Panc1 (cell line): ENCODE results near the gene HOXB13.

Experiments used
- SIN3A ChIP-seq: IDR thresholded peaks from 2 replicates; pipeline ENCODE4 v1.6.1; 2012; ENCODE audit warnings: low read depth, mild to moderate bottlenecking, low read length, moderate library complexity, borderline replicate concordance; ENCODE audit not compliant: insufficient read depth
- TCF7L2 ChIP-seq: IDR thresholded peaks from 2 replicates; pipeline ENCODE4 v1.6.1; 2011; ENCODE audit warnings: mild to moderate bottlenecking, low read depth, low read length, inconsistent platforms
- TF ChIP-seq, protein P1 (sequence below), 2 experiments: IDR thresholded peaks; 2 replicates each; pipeline ENCODE4 v1.6.1; 2011 to 2012; ENCODE audit warnings: low read depth in 2 of 2, control low read depth in 1 of 2, low read length in 1 of 2, mild to moderate bottlenecking in 1 of 2, moderate library complexity in 1 of 2; ENCODE audit not compliant: insufficient read depth in 1 of 2
- TF ChIP-seq, protein P2 (sequence below): fragments of 450-650 bp; IDR thresholded peaks from 2 replicates; pipeline ENCODE4 v1.5.1; 2017; ENCODE audit warnings: mild to moderate bottlenecking

DNA sequence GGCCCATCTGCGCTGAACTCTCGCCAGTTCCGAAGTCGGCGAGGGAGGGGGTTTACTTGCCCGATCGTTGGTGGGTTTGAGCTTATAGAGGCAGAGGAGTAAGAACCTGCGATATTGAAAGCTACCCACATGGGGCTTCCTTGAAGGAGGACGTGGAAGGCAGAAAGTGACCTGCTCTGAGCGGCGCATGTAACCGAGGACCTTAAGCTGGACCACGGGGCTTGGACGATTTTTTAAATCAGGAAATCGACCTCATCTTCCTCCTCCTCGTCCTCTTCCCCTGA is 3.6 kb downstream of the HOXB13 start:
- TF ChIP-seq, protein P1, sequence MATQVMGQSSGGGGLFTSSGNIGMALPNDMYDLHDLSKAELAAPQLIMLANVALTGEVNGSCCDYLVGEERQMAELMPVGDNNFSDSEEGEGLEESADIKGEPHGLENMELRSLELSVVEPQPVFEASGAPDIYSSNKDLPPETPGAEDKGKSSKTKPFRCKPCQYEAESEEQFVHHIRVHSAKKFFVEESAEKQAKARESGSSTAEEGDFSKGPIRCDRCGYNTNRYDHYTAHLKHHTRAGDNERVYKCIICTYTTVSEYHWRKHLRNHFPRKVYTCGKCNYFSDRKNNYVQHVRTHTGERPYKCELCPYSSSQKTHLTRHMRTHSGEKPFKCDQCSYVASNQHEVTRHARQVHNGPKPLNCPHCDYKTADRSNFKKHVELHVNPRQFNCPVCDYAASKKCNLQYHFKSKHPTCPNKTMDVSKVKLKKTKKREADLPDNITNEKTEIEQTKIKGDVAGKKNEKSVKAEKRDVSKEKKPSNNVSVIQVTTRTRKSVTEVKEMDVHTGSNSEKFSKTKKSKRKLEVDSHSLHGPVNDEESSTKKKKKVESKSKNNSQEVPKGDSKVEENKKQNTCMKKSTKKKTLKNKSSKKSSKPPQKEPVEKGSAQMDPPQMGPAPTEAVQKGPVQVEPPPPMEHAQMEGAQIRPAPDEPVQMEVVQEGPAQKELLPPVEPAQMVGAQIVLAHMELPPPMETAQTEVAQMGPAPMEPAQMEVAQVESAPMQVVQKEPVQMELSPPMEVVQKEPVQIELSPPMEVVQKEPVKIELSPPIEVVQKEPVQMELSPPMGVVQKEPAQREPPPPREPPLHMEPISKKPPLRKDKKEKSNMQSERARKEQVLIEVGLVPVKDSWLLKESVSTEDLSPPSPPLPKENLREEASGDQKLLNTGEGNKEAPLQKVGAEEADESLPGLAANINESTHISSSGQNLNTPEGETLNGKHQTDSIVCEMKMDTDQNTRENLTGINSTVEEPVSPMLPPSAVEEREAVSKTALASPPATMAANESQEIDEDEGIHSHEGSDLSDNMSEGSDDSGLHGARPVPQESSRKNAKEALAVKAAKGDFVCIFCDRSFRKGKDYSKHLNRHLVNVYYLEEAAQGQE (IDR thresholded peaks at IDR 0.05; ENCODE audit: insufficient read depth in 1 of 2, low read depth in 2 of 2, low read length in 1 of 2): no peak
- TF ChIP-seq, protein P2, sequence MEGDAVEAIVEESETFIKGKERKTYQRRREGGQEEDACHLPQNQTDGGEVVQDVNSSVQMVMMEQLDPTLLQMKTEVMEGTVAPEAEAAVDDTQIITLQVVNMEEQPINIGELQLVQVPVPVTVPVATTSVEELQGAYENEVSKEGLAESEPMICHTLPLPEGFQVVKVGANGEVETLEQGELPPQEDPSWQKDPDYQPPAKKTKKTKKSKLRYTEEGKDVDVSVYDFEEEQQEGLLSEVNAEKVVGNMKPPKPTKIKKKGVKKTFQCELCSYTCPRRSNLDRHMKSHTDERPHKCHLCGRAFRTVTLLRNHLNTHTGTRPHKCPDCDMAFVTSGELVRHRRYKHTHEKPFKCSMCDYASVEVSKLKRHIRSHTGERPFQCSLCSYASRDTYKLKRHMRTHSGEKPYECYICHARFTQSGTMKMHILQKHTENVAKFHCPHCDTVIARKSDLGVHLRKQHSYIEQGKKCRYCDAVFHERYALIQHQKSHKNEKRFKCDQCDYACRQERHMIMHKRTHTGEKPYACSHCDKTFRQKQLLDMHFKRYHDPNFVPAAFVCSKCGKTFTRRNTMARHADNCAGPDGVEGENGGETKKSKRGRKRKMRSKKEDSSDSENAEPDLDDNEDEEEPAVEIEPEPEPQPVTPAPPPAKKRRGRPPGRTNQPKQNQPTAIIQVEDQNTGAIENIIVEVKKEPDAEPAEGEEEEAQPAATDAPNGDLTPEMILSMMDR: no peak
- TF ChIP-seq TCF7L2: no peak
- no peak for TF ChIP-seq SIN3A
